ENCODE measurements around the gene ZNF281.

DNA sequence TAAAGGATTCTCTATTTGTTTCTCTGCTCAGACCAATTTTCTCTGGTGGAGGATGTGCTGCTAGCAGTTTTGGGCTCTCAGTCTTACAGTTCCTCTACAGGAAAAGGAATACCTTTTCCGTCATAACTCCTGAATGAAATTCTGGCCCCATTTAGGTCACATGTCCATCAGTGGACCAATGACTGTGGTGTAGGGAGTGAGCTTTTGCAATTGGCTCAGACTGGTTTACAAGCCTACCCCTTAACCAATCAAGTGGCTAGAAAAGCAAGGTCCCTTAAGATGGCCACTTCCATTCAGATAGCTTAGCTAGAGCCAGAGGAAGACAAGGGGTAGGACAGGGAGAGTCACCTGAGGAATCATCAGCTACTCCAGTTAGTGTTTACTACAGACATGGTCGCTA lies 16.4 kb upstream of the ZNF281 start:
- no peak for TF ChIP-seq EZH2 (IDR thresholded peaks at IDR 0.05; ENCODE audit: low read depth)
- TF ChIP-seq, protein P1, sequence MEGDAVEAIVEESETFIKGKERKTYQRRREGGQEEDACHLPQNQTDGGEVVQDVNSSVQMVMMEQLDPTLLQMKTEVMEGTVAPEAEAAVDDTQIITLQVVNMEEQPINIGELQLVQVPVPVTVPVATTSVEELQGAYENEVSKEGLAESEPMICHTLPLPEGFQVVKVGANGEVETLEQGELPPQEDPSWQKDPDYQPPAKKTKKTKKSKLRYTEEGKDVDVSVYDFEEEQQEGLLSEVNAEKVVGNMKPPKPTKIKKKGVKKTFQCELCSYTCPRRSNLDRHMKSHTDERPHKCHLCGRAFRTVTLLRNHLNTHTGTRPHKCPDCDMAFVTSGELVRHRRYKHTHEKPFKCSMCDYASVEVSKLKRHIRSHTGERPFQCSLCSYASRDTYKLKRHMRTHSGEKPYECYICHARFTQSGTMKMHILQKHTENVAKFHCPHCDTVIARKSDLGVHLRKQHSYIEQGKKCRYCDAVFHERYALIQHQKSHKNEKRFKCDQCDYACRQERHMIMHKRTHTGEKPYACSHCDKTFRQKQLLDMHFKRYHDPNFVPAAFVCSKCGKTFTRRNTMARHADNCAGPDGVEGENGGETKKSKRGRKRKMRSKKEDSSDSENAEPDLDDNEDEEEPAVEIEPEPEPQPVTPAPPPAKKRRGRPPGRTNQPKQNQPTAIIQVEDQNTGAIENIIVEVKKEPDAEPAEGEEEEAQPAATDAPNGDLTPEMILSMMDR (conservative IDR thresholded peaks at IDR 0.05), result no peak

All from PC-9 (cell line).